DMS114 treated with DMSO at 0.1 percent for 48 hours (cell line): ENCODE measurements around the gene PCDH12.

Source experiments
- DNase-seq: peaks from one replicate; lab custom pipeline; 2025; ENCODE audit not compliant: unreplicated experiment; lab: John Stamatoyannopoulos, UW

Gene PCDH12

DNA sequence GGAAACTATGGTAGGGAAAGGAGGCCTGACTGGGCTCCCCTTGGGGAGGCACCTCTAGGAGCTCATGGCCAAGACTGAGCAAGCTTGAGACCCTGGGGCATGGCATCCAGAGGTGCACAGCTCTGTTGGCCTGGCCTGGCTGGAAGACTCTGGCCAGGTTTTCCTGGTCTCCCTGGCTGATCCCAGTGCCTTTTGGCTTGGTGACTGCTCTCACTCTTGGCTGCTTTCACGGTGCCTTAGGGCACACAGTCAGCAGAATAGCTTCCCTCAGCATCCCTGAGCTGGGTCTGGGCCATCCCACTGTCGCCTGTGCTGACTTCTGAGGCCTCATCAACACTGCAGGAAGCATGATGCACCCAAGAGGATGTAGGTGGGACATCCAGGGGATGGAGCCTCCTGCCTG, 47.7 kb downstream of the PCDH12 start:
- DNase-seq = no peak

- no peak for DNase-seq
Measured at GRCh38 chr5:141909212-141909611, 48.8 kb downstream of the PCDH12 start.

- no peak for DNase-seq
Measured at GRCh38 chr5:141908796-141909195, 49.2 kb downstream of the PCDH12 start.

- no peak for DNase-seq
Measured at GRCh38 chr5:141906972-141907371, 51.0 kb downstream of the PCDH12 start.

GRCh38 chr5:141906517-141906916, 51.5 kb downstream of the PCDH12 start:
- no peak for DNase-seq

GRCh38 chr5:141904551-141904950, 53.5 kb downstream of the PCDH12 start:
- DNase-seq = no peak

- no peak for DNase-seq
Measured at GRCh38 chr5:141903261-141903660, 54.7 kb downstream of the PCDH12 start.

DNA sequence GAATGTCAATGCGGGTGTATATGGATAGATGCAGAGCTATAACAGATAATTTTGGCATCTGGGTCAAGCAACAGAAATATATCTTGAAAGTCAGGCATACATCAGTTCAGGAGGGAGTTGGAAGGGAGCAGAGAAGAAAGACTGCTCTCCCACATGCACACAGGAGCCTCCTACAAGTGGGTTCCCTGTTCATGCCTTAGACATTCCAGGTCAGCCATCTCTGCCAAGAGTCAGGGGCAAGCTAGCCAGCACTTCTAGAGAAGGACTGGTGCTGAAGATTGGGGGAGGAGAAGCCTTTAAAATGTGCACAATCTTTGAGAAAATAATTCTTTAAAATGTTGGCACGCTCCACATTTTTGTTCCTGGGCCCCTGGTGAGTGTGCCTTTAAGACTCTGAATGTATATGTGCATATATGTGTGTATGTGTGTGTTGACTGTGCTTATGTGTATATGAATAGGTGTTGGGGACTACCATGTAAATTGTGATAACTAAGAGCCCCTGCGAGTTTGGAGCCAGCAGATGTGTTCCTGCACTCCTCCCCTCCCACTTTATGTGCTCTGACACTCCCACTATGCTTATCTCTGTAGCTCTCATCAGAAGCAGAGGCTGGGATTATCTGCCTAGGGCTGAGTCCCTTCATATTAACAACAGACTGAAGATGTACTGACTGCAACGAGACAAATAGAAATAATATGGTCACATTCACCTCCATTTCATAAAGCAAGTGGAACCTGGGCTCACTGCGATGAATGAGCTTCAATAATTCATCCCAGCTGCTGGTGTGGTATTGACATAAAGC, 55.8 kb downstream of the PCDH12 start:
- DNase-seq = no peak

DNA sequence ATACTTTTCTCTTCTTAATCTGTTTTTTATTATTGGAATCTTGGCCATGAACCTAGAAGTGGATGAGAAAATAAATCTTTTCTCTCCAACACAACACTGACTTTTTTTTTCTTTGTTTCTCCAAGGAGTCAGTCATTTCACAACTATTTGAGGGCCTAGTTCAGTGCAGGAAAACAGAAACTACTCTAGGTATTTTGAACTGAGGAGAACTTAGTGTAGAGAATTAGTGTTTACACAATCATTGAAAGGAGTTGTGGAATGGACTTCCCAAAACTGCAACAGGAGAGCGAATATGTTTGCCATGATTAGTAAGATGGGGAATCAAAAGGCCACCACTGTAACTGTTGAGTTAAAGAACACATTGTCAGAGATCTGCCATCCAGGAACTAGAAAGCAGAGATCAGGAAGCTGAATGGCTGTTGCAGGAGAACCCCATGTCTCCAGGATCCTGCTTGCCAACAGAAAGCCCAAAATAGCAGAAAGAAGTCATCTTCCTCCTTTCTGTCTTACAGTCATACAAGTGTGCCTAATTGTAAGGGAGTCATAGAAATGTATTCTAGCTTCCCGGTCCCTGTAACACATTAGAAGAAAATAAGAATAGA, 59.5 kb downstream of the PCDH12 start:
- no peak for DNase-seq

DNA sequence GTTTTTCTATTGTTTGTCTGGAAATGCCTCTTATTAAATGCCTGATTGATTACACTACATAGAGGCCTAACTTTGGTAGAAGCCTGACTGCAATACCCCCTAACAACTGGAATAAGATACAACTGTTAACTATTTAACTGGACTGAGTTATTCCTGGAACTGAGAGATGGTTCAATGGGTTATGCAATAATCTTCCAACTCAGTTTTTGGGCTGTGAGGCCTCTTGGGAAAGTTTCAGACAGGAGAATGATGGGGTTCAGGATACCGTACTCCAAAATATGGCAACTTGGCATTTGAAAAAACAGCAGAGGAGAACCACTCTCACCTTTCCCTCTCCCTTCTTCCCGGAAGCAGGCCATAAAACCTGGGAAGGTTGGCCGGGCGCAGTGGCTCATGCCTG, 60.6 kb downstream of the PCDH12 start:
- DNase-seq = no peak
